ENCODE data around the gene PROB1. TPM values are rescaled to one million over a fixed set of nuclear protein-coding genes. Genes with fewer than 3 reads are reported as not detected.
A peak's percentile ranks its signal among the peaks of the same experiment; 100 is the strongest.

Gene PROB1
- total and polyA plus RNA-seq, 9 of the 15 experiments (the other 6 are each of a cell fraction or from before 2014, with no cell fraction given): 0.01 to 1.8 (median 0.47) TPM

DNA sequence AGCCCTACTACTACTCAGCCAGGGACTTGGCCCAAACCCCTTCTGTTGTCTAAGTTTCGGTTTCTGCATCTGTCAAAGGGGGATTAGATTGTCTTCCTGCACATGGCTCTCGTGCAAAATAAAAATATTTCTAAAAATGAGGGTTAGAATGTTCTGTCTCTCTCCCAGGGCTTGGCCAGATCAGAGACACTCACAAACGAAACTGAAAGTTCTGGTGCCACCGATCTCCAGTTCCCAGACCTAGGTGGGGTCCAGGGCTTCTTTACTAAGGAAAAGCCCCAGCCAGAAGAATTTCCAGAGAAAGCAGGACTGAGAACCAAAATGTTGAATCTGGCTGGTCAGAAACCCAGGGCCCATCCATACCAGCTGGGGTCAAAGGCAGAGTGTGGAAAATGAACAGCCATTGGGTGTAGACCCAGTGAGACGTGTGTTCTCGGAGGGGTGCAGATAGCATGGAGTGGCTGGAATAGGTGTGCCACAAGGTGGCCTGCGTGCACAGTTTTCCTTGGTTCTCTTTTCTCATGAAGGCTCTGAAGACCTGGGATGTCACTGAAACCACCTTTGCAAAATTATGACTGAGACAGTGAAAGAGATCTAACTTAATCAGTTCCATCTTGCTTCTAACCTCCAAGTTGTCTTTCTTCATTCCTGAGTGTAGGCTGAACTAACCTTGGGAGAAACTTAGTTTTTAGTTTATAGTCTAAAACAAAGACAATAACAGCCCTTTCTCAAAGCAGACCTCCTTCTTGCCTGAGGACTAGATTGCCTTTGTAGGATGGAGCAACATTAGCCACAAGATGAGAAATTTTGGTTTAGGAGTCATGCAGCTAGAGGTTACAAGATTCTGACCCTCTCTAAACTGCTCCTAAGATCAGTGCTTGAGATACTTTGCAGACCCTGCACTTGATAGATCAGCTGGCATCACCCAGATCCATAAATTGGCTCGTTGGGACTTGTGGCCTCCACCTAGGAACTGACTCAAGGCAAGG, 9.5 kb downstream of the PROB1 start (continued):
- TF ChIP-seq ZBTB8A (IDR thresholded peaks at IDR 0.05; ENCODE audit: partially characterized antibody) (no peak), SREBF2 (CRISPR knock-in tag; IDR thresholded peaks at IDR 0.05) (no peak), NFXL1 (CRISPR knock-in tag; IDR thresholded peaks at IDR 0.05) (no peak), HSF4 (CRISPR knock-in tag; IDR thresholded peaks at IDR 0.05; ENCODE audit: borderline replicate concordance) (no peak)
- TF ChIP-seq, protein P1, sequence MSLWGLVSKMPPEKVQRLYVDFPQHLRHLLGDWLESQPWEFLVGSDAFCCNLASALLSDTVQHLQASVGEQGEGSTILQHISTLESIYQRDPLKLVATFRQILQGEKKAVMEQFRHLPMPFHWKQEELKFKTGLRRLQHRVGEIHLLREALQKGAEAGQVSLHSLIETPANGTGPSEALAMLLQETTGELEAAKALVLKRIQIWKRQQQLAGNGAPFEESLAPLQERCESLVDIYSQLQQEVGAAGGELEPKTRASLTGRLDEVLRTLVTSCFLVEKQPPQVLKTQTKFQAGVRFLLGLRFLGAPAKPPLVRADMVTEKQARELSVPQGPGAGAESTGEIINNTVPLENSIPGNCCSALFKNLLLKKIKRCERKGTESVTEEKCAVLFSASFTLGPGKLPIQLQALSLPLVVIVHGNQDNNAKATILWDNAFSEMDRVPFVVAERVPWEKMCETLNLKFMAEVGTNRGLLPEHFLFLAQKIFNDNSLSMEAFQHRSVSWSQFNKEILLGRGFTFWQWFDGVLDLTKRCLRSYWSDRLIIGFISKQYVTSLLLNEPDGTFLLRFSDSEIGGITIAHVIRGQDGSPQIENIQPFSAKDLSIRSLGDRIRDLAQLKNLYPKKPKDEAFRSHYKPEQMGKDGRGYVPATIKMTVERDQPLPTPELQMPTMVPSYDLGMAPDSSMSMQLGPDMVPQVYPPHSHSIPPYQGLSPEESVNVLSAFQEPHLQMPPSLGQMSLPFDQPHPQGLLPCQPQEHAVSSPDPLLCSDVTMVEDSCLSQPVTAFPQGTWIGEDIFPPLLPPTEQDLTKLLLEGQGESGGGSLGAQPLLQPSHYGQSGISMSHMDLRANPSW (CRISPR knock-in tag; IDR thresholded peaks at IDR 0.05): no peak
- TF ChIP-seq, protein P2, sequence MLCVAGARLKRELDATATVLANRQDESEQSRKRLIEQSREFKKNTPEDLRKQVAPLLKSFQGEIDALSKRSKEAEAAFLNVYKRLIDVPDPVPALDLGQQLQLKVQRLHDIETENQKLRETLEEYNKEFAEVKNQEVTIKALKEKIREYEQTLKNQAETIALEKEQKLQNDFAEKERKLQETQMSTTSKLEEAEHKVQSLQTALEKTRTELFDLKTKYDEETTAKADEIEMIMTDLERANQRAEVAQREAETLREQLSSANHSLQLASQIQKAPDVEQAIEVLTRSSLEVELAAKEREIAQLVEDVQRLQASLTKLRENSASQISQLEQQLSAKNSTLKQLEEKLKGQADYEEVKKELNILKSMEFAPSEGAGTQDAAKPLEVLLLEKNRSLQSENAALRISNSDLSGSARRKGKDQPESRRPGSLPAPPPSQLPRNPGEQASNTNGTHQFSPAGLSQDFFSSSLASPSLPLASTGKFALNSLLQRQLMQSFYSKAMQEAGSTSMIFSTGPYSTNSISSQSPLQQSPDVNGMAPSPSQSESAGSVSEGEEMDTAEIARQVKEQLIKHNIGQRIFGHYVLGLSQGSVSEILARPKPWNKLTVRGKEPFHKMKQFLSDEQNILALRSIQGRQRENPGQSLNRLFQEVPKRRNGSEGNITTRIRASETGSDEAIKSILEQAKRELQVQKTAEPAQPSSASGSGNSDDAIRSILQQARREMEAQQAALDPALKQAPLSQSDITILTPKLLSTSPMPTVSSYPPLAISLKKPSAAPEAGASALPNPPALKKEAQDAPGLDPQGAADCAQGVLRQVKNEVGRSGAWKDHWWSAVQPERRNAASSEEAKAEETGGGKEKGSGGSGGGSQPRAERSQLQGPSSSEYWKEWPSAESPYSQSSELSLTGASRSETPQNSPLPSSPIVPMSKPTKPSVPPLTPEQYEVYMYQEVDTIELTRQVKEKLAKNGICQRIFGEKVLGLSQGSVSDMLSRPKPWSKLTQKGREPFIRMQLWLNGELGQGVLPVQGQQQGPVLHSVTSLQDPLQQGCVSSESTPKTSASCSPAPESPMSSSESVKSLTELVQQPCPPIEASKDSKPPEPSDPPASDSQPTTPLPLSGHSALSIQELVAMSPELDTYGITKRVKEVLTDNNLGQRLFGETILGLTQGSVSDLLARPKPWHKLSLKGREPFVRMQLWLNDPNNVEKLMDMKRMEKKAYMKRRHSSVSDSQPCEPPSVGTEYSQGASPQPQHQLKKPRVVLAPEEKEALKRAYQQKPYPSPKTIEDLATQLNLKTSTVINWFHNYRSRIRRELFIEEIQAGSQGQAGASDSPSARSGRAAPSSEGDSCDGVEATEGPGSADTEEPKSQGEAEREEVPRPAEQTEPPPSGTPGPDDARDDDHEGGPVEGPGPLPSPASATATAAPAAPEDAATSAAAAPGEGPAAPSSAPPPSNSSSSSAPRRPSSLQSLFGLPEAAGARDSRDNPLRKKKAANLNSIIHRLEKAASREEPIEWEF (CRISPR knock-in tag; IDR thresholded peaks at IDR 0.05): no peak
- TF ChIP-seq, protein P3, sequence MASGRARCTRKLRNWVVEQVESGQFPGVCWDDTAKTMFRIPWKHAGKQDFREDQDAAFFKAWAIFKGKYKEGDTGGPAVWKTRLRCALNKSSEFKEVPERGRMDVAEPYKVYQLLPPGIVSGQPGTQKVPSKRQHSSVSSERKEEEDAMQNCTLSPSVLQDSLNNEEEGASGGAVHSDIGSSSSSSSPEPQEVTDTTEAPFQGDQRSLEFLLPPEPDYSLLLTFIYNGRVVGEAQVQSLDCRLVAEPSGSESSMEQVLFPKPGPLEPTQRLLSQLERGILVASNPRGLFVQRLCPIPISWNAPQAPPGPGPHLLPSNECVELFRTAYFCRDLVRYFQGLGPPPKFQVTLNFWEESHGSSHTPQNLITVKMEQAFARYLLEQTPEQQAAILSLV (tag; IDR thresholded peaks at IDR 0.05): peak; percentile 80
